Nephron (organoid): ENCODE results near the gene CDC14B.

Source experiments
- H3K27ac Mint-ChIP-seq, 3 experiments: 2 replicates each; pipeline ENCODE4 v1.8.0; 2020; ENCODE audit warnings: mixed read lengths in 3 of 3, mild to moderate bottlenecking in 2 of 3, moderate library complexity in 1 of 3
- H3K27me3 Mint-ChIP-seq: 2 replicates; pipeline ENCODE4 v1.8.0; 2021; ENCODE audit warnings: low read depth, mild to moderate bottlenecking, moderate library complexity, mixed read lengths
- H3K36me3 Mint-ChIP-seq: 2 replicates; pipeline ENCODE4 v1.8.0; 2020; ENCODE audit warnings: low read depth, mixed read lengths
- H3K4me1 Mint-ChIP-seq: 2 replicates; pipeline ENCODE4 v1.8.0; 2020; ENCODE audit warnings: mixed read lengths
- H3K4me3 Mint-ChIP-seq, 3 experiments: 2 replicates each; pipeline ENCODE4 v1.8.0; 2020; ENCODE audit warnings: mild to moderate bottlenecking in 3 of 3, mixed read lengths in 3 of 3, moderate library complexity in 2 of 3
- H3K9me3 Mint-ChIP-seq: 2 replicates; pipeline ENCODE4 v1.8.0; 2020; ENCODE audit warnings: mixed read lengths
- TF ChIP-seq, protein P1 (sequence below), 3 experiments: fragments of 200-600 bp; sonication (generic); IDR thresholded peaks; one replicate each; pipeline ENCODE4 v1.5.0; 2021; ENCODE audit warnings: antibody characterized with exemption in 3 of 3; ENCODE audit not compliant: unreplicated experiment in 3 of 3

CDC14B gene

DNA sequence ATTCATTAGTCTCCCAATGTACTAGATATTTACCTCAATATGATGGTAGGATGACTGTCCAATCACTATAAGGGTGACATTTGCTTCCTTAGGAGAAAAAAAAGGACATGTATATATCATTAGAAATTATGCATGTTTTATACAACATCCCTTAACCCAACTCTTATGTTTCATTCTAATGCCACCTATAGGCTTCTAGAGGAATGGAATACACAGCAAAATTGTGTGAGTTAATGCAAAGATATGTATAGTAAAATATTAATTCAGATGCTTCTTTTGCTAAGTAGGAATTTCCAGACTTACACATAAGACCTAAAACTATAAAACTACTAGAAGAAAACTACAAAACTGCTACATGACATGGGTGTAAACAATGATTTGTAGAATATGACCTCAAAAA lies 32.0 kb upstream of the CDC14B start:
- peak overlapping the region in 1 of 3 experiments; percentile 42 for H3K27ac Mint-ChIP-seq
- TF ChIP-seq, protein P1, sequence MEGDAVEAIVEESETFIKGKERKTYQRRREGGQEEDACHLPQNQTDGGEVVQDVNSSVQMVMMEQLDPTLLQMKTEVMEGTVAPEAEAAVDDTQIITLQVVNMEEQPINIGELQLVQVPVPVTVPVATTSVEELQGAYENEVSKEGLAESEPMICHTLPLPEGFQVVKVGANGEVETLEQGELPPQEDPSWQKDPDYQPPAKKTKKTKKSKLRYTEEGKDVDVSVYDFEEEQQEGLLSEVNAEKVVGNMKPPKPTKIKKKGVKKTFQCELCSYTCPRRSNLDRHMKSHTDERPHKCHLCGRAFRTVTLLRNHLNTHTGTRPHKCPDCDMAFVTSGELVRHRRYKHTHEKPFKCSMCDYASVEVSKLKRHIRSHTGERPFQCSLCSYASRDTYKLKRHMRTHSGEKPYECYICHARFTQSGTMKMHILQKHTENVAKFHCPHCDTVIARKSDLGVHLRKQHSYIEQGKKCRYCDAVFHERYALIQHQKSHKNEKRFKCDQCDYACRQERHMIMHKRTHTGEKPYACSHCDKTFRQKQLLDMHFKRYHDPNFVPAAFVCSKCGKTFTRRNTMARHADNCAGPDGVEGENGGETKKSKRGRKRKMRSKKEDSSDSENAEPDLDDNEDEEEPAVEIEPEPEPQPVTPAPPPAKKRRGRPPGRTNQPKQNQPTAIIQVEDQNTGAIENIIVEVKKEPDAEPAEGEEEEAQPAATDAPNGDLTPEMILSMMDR (IDR thresholded peaks at IDR 0.05; ENCODE audit: unreplicated experiment in 3 of 3) = peak; percentile 34 to 57 (median 36)
- H3K4me3 Mint-ChIP-seq = peak overlapping the region; percentile 31 to 67 (median 39)
- H3K4me1 Mint-ChIP-seq = peaks cover 15% of the 10 kb centered on the region
- peaks cover 15% of the 10 kb centered on the region for H3K36me3 Mint-ChIP-seq
- H3K9me3 Mint-ChIP-seq = no peaks in the 10 kb centered on the region
- peaks cover 3% of the 10 kb centered on the region for H3K27me3 Mint-ChIP-seq

DNA sequence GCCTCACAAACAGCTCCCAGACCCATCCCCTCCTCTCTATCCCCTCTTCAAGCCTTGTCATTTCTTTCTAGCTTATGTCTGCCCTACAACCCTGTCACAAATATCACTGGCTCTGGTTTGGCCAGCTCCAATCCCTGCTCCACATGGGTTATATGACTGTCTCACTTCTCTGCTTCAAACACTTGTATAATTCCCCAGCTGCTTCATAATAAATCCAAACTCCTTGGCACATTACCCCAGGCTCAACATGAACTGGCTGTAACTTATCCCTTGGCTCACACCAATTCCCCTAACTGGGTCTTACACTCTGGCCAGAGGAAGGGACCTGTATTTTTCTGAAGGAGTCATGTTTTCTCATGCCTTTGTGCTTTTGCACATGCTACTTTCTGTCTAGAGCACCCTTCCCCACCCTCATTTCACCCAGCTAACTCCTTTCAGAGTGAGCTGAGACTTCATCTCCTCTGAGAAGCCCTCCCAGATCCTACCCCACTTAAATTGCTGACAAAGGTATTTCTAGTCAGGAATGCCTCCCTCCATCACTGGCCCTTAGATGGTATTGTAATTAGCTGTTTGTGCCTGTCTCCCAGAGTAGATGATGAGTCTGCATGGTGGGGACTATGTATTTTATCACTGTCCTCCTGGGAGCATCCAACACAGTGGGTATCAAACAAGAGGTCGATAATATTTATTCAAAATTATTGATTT lies 30.1 kb upstream of the CDC14B start:
- H3K4me1 Mint-ChIP-seq = peaks cover 15% of the 10 kb centered on the region
- peaks cover 23% of the 10 kb centered on the region for H3K36me3 Mint-ChIP-seq
- H3K4me3 Mint-ChIP-seq = no peak overlapping the region
- H3K9me3 Mint-ChIP-seq = no peaks in the 10 kb centered on the region
- TF ChIP-seq, protein P1 (IDR thresholded peaks at IDR 0.05; ENCODE audit: unreplicated experiment in 3 of 3) = no peak
- peaks cover 3% of the 10 kb centered on the region for H3K27me3 Mint-ChIP-seq
- peak overlapping the region; percentile 1 to 37 (median 6) for H3K27ac Mint-ChIP-seq

DNA sequence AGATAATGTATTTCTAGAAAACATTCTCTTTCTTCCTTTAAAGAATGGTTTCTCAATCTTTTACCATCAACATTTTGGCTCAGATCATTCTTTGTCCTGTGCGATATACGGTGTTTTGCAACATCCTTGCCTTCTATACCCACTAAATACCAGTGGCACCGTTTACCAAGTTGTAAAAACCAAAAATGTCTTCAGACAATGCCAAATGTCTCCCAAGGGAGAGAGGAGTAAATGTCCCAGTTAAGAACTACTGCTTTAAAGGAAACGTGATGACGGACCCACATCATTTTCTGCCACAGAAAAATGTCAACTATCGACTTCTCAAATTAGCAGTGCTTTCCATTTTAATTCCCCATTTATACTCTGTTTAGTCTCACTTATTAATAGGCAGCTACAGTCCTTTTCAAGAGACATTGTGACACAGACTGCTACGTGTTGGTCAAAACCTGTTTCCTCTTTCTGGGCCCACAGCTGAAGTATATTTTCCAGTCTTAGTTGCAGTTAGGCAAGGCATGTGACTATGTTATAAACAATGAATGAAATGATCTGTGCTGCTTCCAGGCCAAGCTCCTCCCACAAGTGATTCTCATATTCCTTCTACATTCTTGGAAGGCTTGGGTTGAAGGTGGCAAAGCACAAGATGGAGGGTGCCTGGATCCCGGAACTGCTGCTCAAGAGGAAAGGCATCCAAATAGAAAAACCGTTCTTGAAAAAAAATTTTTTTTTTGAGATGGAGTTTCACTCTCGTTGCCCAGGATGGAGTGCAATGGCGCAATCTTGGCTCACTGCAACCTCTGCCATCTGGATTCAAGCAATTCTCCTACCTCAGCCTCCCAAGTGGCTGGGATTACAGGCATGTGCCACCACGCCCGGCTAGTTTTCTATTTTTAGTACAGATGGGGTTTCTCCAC lies 26.7 kb upstream of the CDC14B start:
- TF ChIP-seq, protein P1 (IDR thresholded peaks at IDR 0.05; ENCODE audit: unreplicated experiment in 3 of 3) = no peak
- H3K27me3 Mint-ChIP-seq = no peaks in the 10 kb centered on the region
- no peak overlapping the region for H3K4me3 Mint-ChIP-seq
- H3K36me3 Mint-ChIP-seq = peaks cover 25% of the 10 kb centered on the region
- peaks cover 15% of the 10 kb centered on the region for H3K4me1 Mint-ChIP-seq
- H3K27ac Mint-ChIP-seq = no peak overlapping the region
- H3K9me3 Mint-ChIP-seq = no peaks in the 10 kb centered on the region

DNA sequence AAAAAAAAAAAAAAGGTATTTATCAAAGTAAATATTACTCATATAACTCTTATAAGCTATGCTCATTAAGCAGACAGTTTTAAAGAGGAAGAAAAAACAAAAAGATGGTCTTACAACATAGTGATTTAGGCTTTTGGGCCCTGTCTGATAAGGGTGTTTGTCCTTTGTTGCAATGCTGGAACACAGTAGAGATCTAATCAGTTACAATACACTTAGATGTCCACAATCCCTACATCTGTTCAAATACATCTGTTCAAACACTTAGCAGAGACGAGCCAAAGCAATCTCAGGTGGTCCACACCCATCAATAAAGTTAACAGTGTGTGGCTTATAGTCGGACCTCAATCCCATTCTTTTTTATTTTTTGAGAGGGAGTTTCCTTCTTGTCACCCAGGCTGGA lies 24.5 kb upstream of the CDC14B start:
- Mint-ChIP-seq H3K36me3 (peaks cover 17% of the 10 kb centered on the region), H3K4me3 (no peak overlapping the region), H3K9me3 (no peaks in the 10 kb centered on the region), H3K27me3 (no peaks in the 10 kb centered on the region), H3K4me1 (peaks cover 5% of the 10 kb centered on the region), H3K27ac (no peak overlapping the region)
- TF ChIP-seq, protein P1 (IDR thresholded peaks at IDR 0.05; ENCODE audit: unreplicated experiment in 3 of 3) = no peak

DNA sequence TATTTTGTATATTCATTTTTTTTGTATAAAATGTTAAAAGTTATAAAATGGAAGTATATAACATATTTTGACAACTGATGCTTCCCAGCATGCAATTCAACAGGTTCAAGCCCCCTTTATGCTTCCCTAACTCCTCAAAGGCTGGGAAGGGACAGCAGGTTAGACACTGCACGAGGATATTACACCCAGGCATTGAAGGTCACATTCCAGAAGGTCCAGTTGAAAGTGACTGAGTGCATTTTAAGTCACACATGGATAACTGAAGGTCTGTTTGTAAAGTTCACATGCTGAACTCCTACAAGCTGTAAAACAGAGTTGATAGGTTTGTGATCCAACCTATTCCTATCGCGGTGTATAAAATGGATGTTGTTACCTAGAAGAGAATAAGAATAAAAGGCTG lies 21.9 kb upstream of the CDC14B start:
- no peaks in the 10 kb centered on the region for H3K27me3 Mint-ChIP-seq
- H3K9me3 Mint-ChIP-seq = no peaks in the 10 kb centered on the region
- no peak overlapping the region for H3K4me3 Mint-ChIP-seq
- H3K36me3 Mint-ChIP-seq = peaks cover 12% of the 10 kb centered on the region
- TF ChIP-seq, protein P1 (IDR thresholded peaks at IDR 0.05; ENCODE audit: unreplicated experiment in 3 of 3) = no peak
- H3K4me1 Mint-ChIP-seq = no peaks in the 10 kb centered on the region
- peak overlapping the region in 1 of 3 experiments; percentile 11 for H3K27ac Mint-ChIP-seq
